Motor neuron (in vitro differentiated cells): Measurements from ENCODE around the gene PDLIM1. TPM values are rescaled to one million over a fixed set of nuclear protein-coding genes. Genes with fewer than 3 reads are reported as not detected.

ENCODE experiments used
- ATAC-seq, 8 experiments: fragments of 200-7000 bp; cut with Tn5 transposase; replicated peaks in 6 of 8; 2 replicates each; pipeline ENCODE4 v1.8.0; 2021; ENCODE audit warnings: mild to moderate bottlenecking in 8 of 8, moderate library complexity in 8 of 8
- H3K27ac ChIP-seq, 2 donors: fragments of 250-450 bp; sonication (Bioruptor Pico); 2 replicates each; pipeline ENCODE4 v1.9.0; 2021; ENCODE audit warnings: antibody characterized with exemption in 2 of 2, mild to moderate bottlenecking in 2 of 2, moderate library complexity in 1 of 2
- H3K4me1 ChIP-seq, 2 donors: fragments of 250-450 bp; sonication (Bioruptor Pico); replicated peaks in 1 of 2; 2 replicates each; pipeline ENCODE4 v1.6.1; 2021; ENCODE audit warnings: antibody characterized with exemption in 2 of 2, mild to moderate bottlenecking in 2 of 2, moderate library complexity in 1 of 2
- H3K4me3 ChIP-seq, 5 donors: fragments of 250-450 bp; sonication (Bioruptor Pico); 2 replicates each; pipeline ENCODE4 v1.9.0; 2021; ENCODE audit warnings: antibody characterized with exemption in 5 of 5, mild to moderate bottlenecking in 5 of 5, moderate library complexity in 4 of 5
- WGBS, 10 experiments: fragments of 450-650 bp; shearing (Covaris generic); methylation state at CpG; one replicate each; pipeline ENCODE4 v1.0.0; 2022; 5-methylcytosine and 5-hydroxymethylcytosine counted together
- in situ Hi-C, 9 experiments: fragments of 400-800 bp; cut with MboI; loops; one replicate each; pipeline ENCODE4 v1.15.0; 2021; ENCODE audit warnings: low sequenced_read_pairs in 9 of 9, low pct_unique_long_range_greater_than_20kb in 2 of 9; ENCODE audit not compliant: unreplicated experiment in 9 of 9
- total RNA-seq, 8 experiments: library from RNA; unstranded; fragments of 300-600 nt; gene quantifications; 2 replicates each; pipeline versions ENCODE4 v1.2.3 to v1.2.4, GENCODE V29; 2022

PDLIM1 gene
- total RNA-seq, 8 experiments from 2014 or later, result 2.7 to 106 (median 27.6) TPM

DNA sequence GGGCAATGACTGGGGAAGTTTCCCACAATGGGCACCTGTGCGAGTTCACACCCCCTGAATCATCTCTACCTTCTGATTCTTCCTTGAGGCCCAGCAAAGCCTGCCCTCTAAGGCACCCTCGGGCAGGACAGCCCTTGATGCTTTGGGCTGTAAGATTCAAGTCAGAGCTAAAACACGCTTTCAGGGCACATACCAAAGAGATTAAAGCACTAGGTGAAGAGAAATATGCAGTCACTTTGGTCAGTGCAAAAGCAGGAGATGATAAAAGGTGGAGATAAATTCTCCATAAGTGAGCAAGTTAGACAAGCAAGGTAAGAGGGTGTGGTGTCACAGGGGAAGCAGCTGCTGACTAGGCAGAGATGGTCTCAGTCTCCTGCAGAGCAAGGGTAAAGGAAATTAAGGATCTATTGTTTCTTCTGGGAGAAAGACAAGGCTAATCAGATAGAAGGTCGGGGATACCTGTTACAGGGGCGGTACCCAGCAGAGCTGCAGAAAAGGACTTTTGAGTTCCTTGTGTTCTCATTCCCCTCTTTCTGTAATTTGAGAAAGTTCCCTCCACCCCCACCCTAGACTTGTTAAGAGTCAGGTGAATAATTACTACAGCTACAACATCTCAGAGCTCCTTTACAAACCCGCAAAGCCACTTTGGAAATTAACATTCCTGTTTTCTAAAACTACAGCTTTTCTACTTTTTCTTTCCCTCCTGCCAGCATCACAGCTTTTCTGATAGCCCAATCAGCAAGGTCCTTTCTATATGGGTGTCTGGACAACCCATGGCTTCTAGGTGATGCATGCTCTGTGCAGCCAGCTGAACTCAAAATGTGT, 26.4 kb downstream of the PDLIM1 start:
- Histone ChIP-seq H3K4me1 (peaks cover 0 to 2% of the 10 kb centered on the region in 2 donors), H3K27ac (no peak overlapping the region), H3K4me3 (no peak overlapping the region)
- no peak for ATAC-seq
- 52 to 100% (median 69%) methylated on average over 1 to 5 of the region's 6 CpGs; no CpG with 5 or more reads in 2 of the 10 experiments for WGBS, 10 experiments
- in situ Hi-C loops, result no loop called here

DNA sequence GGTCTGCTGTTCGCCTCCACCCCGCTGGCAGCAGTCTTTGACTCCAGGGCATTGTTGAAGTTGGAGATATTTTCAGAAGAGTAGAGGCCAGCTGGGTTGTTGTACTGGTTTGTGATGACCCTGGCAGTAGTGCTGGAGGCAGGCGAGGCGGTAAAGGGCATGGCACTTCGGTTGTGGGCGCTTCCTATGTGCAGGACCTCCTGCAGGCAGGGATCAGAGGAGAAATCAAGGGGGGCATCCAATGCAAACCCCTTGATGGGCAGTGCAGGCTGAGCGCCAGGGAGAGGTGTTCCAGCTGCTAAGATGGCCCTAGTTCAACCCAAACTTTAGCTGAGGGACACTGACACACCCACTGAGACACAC, 27.0 kb downstream of the PDLIM1 start:
- in situ Hi-C loops, result no loop called here
- no peak overlapping the region for H3K27ac ChIP-seq
- H3K4me1 ChIP-seq, result peaks cover 0 to 2% of the 10 kb centered on the region in 2 donors
- no peak for ATAC-seq
- H3K4me3 ChIP-seq, result no peak overlapping the region
- WGBS, 10 experiments, result 20 to 100% (median 81%) methylated on average over 1 to 5 of the region's 7 CpGs; no CpG with 5 or more reads in 5 of the 10 experiments

DNA sequence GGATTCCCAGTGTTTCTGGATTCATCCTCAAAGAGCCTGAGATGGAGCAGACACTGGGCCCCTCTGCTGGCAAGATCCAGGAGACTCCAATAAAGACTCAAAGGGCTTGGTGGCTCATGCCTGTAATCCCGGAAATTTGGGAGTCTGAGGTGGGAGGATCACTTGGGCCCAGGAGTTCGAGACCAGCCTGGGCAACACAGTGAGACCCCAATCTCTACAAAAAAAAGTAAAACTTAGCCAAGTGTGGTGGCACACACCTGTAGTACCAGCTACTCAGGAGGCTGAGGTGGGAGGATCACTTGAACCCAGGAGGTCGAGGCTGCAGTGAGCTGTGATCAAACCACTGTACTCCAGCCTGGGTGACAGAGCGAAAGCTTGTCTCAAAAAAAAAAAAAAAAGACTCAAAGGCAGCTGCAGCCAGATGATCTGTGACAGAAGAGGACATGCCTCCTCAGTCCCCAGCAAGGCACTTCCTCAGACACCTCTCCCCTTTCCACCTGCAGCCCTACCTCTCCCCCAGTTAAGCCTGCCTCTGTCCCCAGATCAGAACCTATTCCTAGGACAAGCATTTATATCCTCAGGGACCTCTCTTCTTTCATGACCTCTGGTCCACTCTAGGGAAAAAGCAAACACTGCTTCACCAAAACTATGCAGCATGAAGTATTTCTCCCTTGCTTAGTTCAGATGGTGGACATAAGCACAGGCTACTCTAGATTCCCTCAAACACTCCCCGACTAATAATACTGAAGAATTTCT, 27.9 kb downstream of the PDLIM1 start:
- Histone ChIP-seq H3K4me3 (no peak overlapping the region), H3K4me1 (peaks cover 0 to 2% of the 10 kb centered on the region in 2 donors), H3K27ac (no peak overlapping the region)
- no peak for ATAC-seq
- WGBS, 10 experiments, result 50 to 100% (median 85%) methylated on average over 1 to 3 of the region's 5 CpGs; no CpG with 5 or more reads in 3 of the 10 experiments
- in situ Hi-C loops, result no loop called here

DNA sequence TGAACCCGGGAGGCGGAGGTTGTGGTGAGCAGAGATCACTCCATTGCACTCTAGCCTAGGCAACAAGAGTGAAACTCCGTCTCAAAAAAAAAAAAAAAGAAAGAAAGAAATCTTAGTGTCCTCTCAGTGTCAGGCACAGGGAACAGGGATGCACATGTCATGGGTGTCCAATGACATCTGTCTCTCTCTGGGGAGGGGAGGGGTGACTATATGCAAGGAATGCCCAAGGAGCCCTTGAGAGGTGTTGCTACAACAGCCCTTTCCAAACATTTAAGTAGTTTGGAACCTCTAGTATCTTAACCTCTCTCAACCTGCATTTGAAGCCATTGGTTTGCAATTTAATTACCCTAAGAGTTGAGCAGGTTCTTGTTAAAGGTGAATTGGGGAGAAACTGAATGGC, 28.9 kb downstream of the PDLIM1 start:
- H3K4me3 ChIP-seq, result no peak overlapping the region
- H3K27ac ChIP-seq, result no peak overlapping the region
- peaks cover 0 to 2% of the 10 kb centered on the region in 2 donors for H3K4me1 ChIP-seq
- ATAC-seq, result no peak
- in situ Hi-C loops, result no loop called here
- 72 to 100% (median 100%) methylated on average over 1 to 3 of the region's 3 CpGs; no CpG with 5 or more reads in 6 of the 10 experiments for WGBS, 10 experiments

DNA sequence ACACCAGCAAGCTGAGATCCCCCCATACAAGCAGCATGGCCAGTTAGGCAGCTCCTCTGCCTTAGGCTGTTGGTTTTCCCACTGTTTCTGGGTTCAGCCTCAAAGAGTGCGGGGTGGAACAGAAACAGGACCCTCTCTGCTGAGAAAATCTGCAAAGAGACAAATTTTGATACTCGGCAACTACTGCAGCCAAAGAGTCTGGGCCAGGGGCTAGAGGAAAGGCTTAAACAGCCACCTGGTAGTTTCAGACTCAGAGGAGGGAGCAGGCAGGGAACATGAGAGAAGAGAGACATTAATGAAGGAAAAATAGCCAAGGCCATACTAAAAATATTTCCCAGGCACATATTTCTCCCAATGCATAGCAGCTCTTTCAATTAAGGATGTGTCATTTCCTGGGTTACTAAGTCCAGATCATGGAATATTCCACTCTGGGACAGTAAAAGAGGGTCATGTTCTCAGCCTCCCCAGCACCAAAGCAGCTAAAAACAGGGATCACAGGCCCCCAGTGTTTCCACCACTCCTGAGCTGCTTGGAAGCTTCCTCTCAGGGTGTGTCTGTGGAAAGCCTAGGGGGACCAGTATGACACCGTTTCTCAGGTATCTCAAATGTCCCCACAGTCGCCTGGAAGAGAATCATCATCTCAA, 29.8 kb downstream of the PDLIM1 start:
- in situ Hi-C loops, result no loop called here
- 21 to 96% (median 73%) methylated on average over 1 to 4 of the region's 4 CpGs; no CpG with 5 or more reads in 2 of the 10 experiments for WGBS, 10 experiments
- peak in 3 of 8 experiments; percentile 4 to 44 (median 22) for ATAC-seq
- Histone ChIP-seq H3K4me3 (no peak overlapping the region), H3K4me1 (peaks cover 0 to 2% of the 10 kb centered on the region in 2 donors), H3K27ac (no peak overlapping the region)

- WGBS, 10 experiments, result 19 to 100% (median 71%) methylated on average over 1 to 2 of the region's 3 CpGs; no CpG with 5 or more reads in 2 of the 10 experiments
- peaks cover 0 to 2% of the 10 kb centered on the region in 2 donors for H3K4me1 ChIP-seq
- ATAC-seq, result peak; percentile 33 to 96 (median 74)
- in situ Hi-C loops, result no loop called here
- H3K27ac ChIP-seq, result no peak overlapping the region
- no peak overlapping the region for H3K4me3 ChIP-seq
These were observed 30.4 kb downstream of the PDLIM1 start for GRCh38 chr10:95260397-95260881.

- peaks cover 0 to 2% of the 10 kb centered on the region in 2 donors for H3K4me1 ChIP-seq
- H3K4me3 ChIP-seq, result no peak overlapping the region
- no peak overlapping the region for H3K27ac ChIP-seq
- WGBS, 10 experiments, result 81 to 100% (median 95%) methylated on average over 2 to 7 of the region's 7 CpGs
- in situ Hi-C loops, result loop anchor here in 1 of 9 experiments (10.0 kb wide), 1 partner anchor 107 kb away; no protein-coding TSS in a partner anchor
- ATAC-seq, result no peak
These were observed 33.0 kb downstream of the PDLIM1 start for GRCh38 chr10:95257849-95258248.

GRCh38 chr10:95256268-95256667, 34.5 kb downstream of the PDLIM1 start:
- Histone ChIP-seq H3K27ac (no peak overlapping the region), H3K4me3 (no peak overlapping the region), H3K4me1 (peaks cover 0 to 2% of the 10 kb centered on the region in 2 donors)
- 69 to 100% (median 100%) methylated on average over 1 of the region's 1 CpG; no CpG with 5 or more reads in 3 of the 10 experiments for WGBS, 10 experiments
- no peak for ATAC-seq
- in situ Hi-C loops, result loop anchor here in 1 of 9 experiments (10.0 kb wide), 1 partner anchor 109 kb away; no protein-coding TSS in a partner anchor

- in situ Hi-C loops, result loop anchor here in 1 of 9 experiments (10.0 kb wide), 1 partner anchor 110 kb away; no protein-coding TSS in a partner anchor
- WGBS, 10 experiments, result 67 to 100% (median 87%) methylated on average over 1 to 3 of the region's 3 CpGs; no CpG with 5 or more reads in 5 of the 10 experiments
- no peak overlapping the region for H3K27ac ChIP-seq
- no peaks in the 10 kb centered on the region for H3K4me1 ChIP-seq
- no peak for ATAC-seq
- no peak overlapping the region for H3K4me3 ChIP-seq
These were observed 36.2 kb downstream of the PDLIM1 start for GRCh38 chr10:95254629-95255028.

DNA sequence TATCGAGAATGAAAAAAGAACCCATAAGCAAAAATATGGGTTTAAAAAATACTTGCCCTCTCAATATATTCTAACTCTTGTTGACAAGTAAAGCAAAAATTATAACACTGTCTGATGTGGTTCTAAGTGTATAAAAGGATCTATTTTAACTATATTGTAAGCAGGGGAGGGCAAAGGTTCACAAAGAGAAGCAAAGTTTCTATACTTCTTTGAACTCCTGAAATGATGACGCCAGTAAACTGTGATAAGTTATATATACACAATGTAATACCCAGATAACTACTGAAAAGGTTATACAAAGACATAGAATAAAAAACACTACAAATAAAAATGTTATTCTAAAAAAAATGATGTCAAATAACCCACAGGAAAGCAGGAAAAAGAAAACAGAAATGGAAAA, 37.1 kb downstream of the PDLIM1 start:
- no peak for ATAC-seq
- H3K4me1 ChIP-seq, result no peaks in the 10 kb centered on the region
- 67 to 100% (median 99%) methylated on average over 1 to 2 of the region's 2 CpGs for WGBS, 10 experiments
- no peak overlapping the region for H3K27ac ChIP-seq
- H3K4me3 ChIP-seq, result no peak overlapping the region
- in situ Hi-C loops, result loop anchor here in 1 of 9 experiments (10.0 kb wide), 1 partner anchor 111 kb away; no protein-coding TSS in a partner anchor

GRCh38 chr10:95253007-95253406, 37.8 kb downstream of the PDLIM1 start:
- WGBS, 10 experiments, result 71 to 100% (median 93%) methylated on average over 1 to 2 of the region's 2 CpGs; no CpG with 5 or more reads in 2 of the 10 experiments
- no peak for ATAC-seq
- Histone ChIP-seq H3K4me1 (no peaks in the 10 kb centered on the region), H3K27ac (no peak overlapping the region), H3K4me3 (no peak overlapping the region)
- in situ Hi-C loops, result loop anchor here in 1 of 9 experiments (10.0 kb wide), 1 partner anchor 112 kb away; no protein-coding TSS in a partner anchor

- no peaks in the 10 kb centered on the region for H3K4me1 ChIP-seq
- no peak for ATAC-seq
- in situ Hi-C loops, result loop anchor here in 1 of 9 experiments (10.0 kb wide), 1 partner anchor 114 kb away; no protein-coding TSS in a partner anchor
- 20 to 100% (median 84%) methylated on average over 1 to 4 of the region's 4 CpGs; no CpG with 5 or more reads in 1 of the 10 experiments for WGBS, 10 experiments
- no peak overlapping the region for H3K4me3 ChIP-seq
- no peak overlapping the region for H3K27ac ChIP-seq
These were observed 39.9 kb downstream of the PDLIM1 start for GRCh38 chr10:95250856-95251255.
